Right atrium auricular region (tissue), 2 donors: Measurements from ENCODE around the gene SUSD5. TPM values are rescaled to one million over a fixed set of nuclear protein-coding genes. Genes with fewer than 3 reads are reported as not detected.
"Not testable (repeated sequence)": the region's sequence is repeated elsewhere in the genome, so short reads cannot be mapped to it uniquely, and the experiment has no call there.

Experiments used
- DNase-seq: peaks from one replicate; pipeline ENCODE4 v3.0.0-alpha.2; 2019; ENCODE audit warnings: low spot score
- H3K27ac ChIP-seq, 2 donors: fragments of 200-600 bp; sonication (generic); 1 replicate in 1 of 2; 2 replicates in 1 of 2; pipeline ENCODE4 v1.5.1; 2016 to 2019
- H3K27me3 ChIP-seq, 2 donors: fragments of 200-600 bp; sonication (generic); one replicate each; pipeline versions ENCODE4 v1.5.1 to v1.6.0; 2017 to 2019
- H3K36me3 ChIP-seq: fragments of 200-600 bp; sonication (generic); one replicate; pipeline ENCODE4 v1.5.1; 2016
- H3K4me1 ChIP-seq, 2 donors: fragments of 200-600 bp; sonication (generic); one replicate each; pipeline versions ENCODE4 v1.5.1 to v1.6.0; 2017 to 2019
- H3K4me3 ChIP-seq, 2 donors: fragments of 200-600 bp; sonication (generic); 1 replicate in 1 of 2; 2 replicates in 1 of 2; pipeline ENCODE4 v1.5.1; 2017 to 2019; ENCODE audit warnings: mild to moderate bottlenecking in 1 of 2, moderate library complexity in 1 of 2
- H3K9me3 ChIP-seq, 2 donors: fragments of 200-600 bp; sonication (generic); one replicate each; pipeline ENCODE4 v1.5.1; 2019
- CTCF ChIP-seq, 2 donors: fragments of 200-600 bp; sonication (generic); IDR thresholded peaks; one replicate each; pipeline ENCODE4 v1.5.1; 2019; ENCODE audit warnings: antibody characterized with exemption in 2 of 2
- total RNA-seq, 2 donors: library from RNA; depleted of rRNA; stranded (reverse); fragments of >200 nt; gene quantifications; one replicate each; pipeline ENCODE4 v1.1.0, GENCODE V29; 2016

Gene SUSD5
- total RNA-seq, 2 donors from 2014 or later = 1.1 to 1.7 TPM

GRCh38 chr3:33167716-33168336 is 50.8 kb downstream of the SUSD5 start:
- H3K4me3 ChIP-seq = no peak overlapping the region
- H3K27ac ChIP-seq = no peak overlapping the region
- H3K4me1 ChIP-seq = no peaks in the 10 kb centered on the region
- no peaks in the 10 kb centered on the region for H3K36me3 ChIP-seq
- DNase-seq = no peak
- H3K9me3 ChIP-seq = no peaks in the 10 kb centered on the region
- TF ChIP-seq CTCF (IDR thresholded peaks at IDR 0.05) = no peak
- no peaks in the 10 kb centered on the region for H3K27me3 ChIP-seq

GRCh38 chr3:33167284-33167683 is 51.3 kb downstream of the SUSD5 start:
- Histone ChIP-seq H3K36me3 (no peaks in the 10 kb centered on the region), H3K4me1 (no peaks in the 10 kb centered on the region), H3K27me3 (no peaks in the 10 kb centered on the region), H3K4me3 (no peak overlapping the region), H3K27ac (no peak overlapping the region), H3K9me3 (no peaks in the 10 kb centered on the region)
- no peak for DNase-seq
- TF ChIP-seq CTCF (IDR thresholded peaks at IDR 0.05) = no peak

GRCh38 chr3:33166095-33166494 is 52.5 kb downstream of the SUSD5 start:
- no peaks in the 10 kb centered on the region for H3K9me3 ChIP-seq
- no peak overlapping the region for H3K27ac ChIP-seq
- H3K4me1 ChIP-seq = no peaks in the 10 kb centered on the region
- no peak for DNase-seq
- H3K27me3 ChIP-seq = no peaks in the 10 kb centered on the region
- no peak for TF ChIP-seq CTCF (IDR thresholded peaks at IDR 0.05)
- no peaks in the 10 kb centered on the region for H3K36me3 ChIP-seq
- no peak overlapping the region for H3K4me3 ChIP-seq

- no peaks in the 10 kb centered on the region for H3K9me3 ChIP-seq
- H3K27me3 ChIP-seq = no peaks in the 10 kb centered on the region
- no peaks in the 10 kb centered on the region for H3K36me3 ChIP-seq
- no peak overlapping the region for H3K4me3 ChIP-seq
- no peak for DNase-seq
- H3K27ac ChIP-seq = no peak overlapping the region
- TF ChIP-seq CTCF (IDR thresholded peaks at IDR 0.05) = no peak
- no peaks in the 10 kb centered on the region for H3K4me1 ChIP-seq
Observed at GRCh38 chr3:33165372-33165771, 53.2 kb downstream of the SUSD5 start.

GRCh38 chr3:33162621-33163020 is 56.0 kb downstream of the SUSD5 start:
- not testable (repeated sequence) for H3K27me3 ChIP-seq, DNase-seq, H3K4me3 ChIP-seq, H3K36me3 ChIP-seq, H3K4me1 ChIP-seq, H3K27ac ChIP-seq, H3K9me3 ChIP-seq

GRCh38 chr3:33159981-33160380 is 58.6 kb downstream of the SUSD5 start:
- Histone ChIP-seq H3K36me3 (no peaks in the 10 kb centered on the region), H3K9me3 (no peaks in the 10 kb centered on the region), H3K27me3 (no peaks in the 10 kb centered on the region), H3K4me3 (no peak overlapping the region), H3K4me1 (no peaks in the 10 kb centered on the region), H3K27ac (no peak overlapping the region)
- no peak for DNase-seq
- TF ChIP-seq CTCF (IDR thresholded peaks at IDR 0.05) = no peak
